DND-41 (cell line): Measurements from ENCODE around the gene NOS1.

Experiments
- CTCF ChIP-seq: IDR thresholded peaks from 2 replicates; pipeline ENCODE4 v1.5.1; 2012; ENCODE audit warnings: borderline replicate concordance, low read length, moderate library complexity, mild to moderate bottlenecking; ENCODE audit not compliant: poor library complexity, severe bottlenecking; ENCODE audit errors: extremely low read depth
- EZH2 ChIP-seq: IDR thresholded peaks from 3 replicates; pipeline ENCODE4 v1.6.1; 2012; ENCODE audit warnings: borderline replicate concordance, low read depth, mild to moderate bottlenecking, moderate library complexity, low read length, inconsistent platforms; ENCODE audit not compliant: severe bottlenecking

- TF ChIP-seq CTCF, result no peak
- no peak for TF ChIP-seq EZH2
These were observed 178.6 kb downstream of the NOS1 start for GRCh38 chr12:117182866-117183265.
